Right renal cortex interstitium (tissue), 3 donors: ENCODE results near the gene C1orf116. TPM values are rescaled to one million over a fixed set of nuclear protein-coding genes. Genes with fewer than 3 reads are reported as not detected.

ENCODE experiments used
- polyA plus RNA-seq, 3 donors: library from polyadenylated mRNA; unstranded; fragments of 120-200 nt; gene quantifications; one replicate each; pipeline ENCODE4 v1.2.1, GENCODE V29; 2013; ENCODE audit not compliant: insufficient read length in 3 of 3

Gene C1orf116
- polyA plus RNA-seq, 3 donors: 18.0 to 22.3 (median 20.2) TPM

Other genes starting within 250 kb of the C1orf116 start
- gene IL20, start 167.1 kb downstream of the C1orf116 start, polyA plus RNA-seq: not detected
- gene IL24, start 135.3 kb downstream of the C1orf116 start, polyA plus RNA-seq: under 1 TPM; 0.18 to 0.35 (median 0.35) TPM
- gene FCMR, start 110.8 kb downstream of the C1orf116 start, polyA plus RNA-seq: 1 to 10 TPM; 1.9 to 2.4 (median 2.0) TPM
- gene PIGR, start 86.3 kb downstream of the C1orf116 start, polyA plus RNA-seq: 1 to 10 TPM in 2 of 3 donors, under 1 TPM in 1; 0.94 to 2.4 (median 1.2) TPM
- gene FCAMR, start 62.3 kb downstream of the C1orf116 start, polyA plus RNA-seq: 10 to 100 TPM in 1 of 3 donors, 1 to 10 TPM in 2; 5.9 to 12.5 (median 9.8) TPM
- 10 to 100 TPM; 15.1 to 16.2 (median 16.1) TPM for gene YOD1, start 18.5 kb upstream of the C1orf116 start, polyA plus RNA-seq
- 10 to 100 TPM; 15.1 to 17.0 (median 15.4) TPM for gene PFKFB2, start 20.5 kb upstream of the C1orf116 start, polyA plus RNA-seq
- under 1 TPM; 0.10 to 0.35 (median 0.21) TPM for gene C4BPB, start 56.1 kb upstream of the C1orf116 start, polyA plus RNA-seq
- under 1 TPM; 0.24 to 0.47 (median 0.40) TPM for gene C4BPA, start 71.5 kb upstream of the C1orf116 start, polyA plus RNA-seq